ENCODE results near the gene PTPRG. TPM values are rescaled to one million over a fixed set of nuclear protein-coding genes. Genes with fewer than 3 reads are reported as not detected.

The PTPRG gene
- total RNA-seq, 4 donors from 2014 or later: 51.9 to 56.8 (median 54.4) TPM

DNA sequence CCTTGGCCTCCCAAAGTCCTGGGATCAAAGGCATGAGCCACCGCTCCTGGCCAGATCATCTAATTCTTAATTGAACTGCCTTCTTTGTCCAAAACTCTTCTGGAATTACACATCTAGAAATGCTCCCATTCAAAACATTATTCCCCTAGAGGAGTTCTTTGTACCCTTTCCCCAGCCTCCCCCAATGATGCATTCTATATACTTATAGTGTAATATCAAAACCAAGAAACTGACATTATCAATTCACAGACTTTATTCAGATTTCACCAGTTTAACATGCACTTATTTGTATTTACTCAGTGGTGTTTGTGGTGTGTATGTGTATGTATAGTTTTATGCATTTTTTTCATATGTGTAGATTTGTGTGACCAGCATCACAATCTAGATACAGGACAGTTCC lies 85.0 kb downstream of the PTPRG start:
- H3K9me3 ChIP-seq: peaks cover 0 to 4% (median 0%) of the 10 kb centered on the region in 4 donors
- H3K4me3 ChIP-seq: no peak overlapping the region
- no peak overlapping the region for H3K27ac ChIP-seq (replicated peaks in 1 of 4)
- no peak for TF ChIP-seq EP300 (IDR thresholded peaks at IDR 0.05)
- TF ChIP-seq POLR2AphosphoS5 (IDR thresholded peaks at IDR 0.05): no peak
- no peak for TF ChIP-seq POLR2A (IDR thresholded peaks at IDR 0.05; ENCODE audit: low read depth)
- TF ChIP-seq, protein P1, sequence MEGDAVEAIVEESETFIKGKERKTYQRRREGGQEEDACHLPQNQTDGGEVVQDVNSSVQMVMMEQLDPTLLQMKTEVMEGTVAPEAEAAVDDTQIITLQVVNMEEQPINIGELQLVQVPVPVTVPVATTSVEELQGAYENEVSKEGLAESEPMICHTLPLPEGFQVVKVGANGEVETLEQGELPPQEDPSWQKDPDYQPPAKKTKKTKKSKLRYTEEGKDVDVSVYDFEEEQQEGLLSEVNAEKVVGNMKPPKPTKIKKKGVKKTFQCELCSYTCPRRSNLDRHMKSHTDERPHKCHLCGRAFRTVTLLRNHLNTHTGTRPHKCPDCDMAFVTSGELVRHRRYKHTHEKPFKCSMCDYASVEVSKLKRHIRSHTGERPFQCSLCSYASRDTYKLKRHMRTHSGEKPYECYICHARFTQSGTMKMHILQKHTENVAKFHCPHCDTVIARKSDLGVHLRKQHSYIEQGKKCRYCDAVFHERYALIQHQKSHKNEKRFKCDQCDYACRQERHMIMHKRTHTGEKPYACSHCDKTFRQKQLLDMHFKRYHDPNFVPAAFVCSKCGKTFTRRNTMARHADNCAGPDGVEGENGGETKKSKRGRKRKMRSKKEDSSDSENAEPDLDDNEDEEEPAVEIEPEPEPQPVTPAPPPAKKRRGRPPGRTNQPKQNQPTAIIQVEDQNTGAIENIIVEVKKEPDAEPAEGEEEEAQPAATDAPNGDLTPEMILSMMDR (IDR thresholded peaks at IDR 0.05): no peak
- no peaks in the 10 kb centered on the region for H3K36me3 ChIP-seq
- intact Hi-C loops (cut with DNase I): no loop called here
- peaks cover 14 to 40% (median 25%) of the 10 kb centered on the region in 4 donors for H3K4me1 ChIP-seq
- DNase-seq (ENCODE audit: extremely low spot score): no peak
- no peaks in the 10 kb centered on the region for H3K27me3 ChIP-seq
- WGBS: 91% methylated on average over 1 of the region's 1 CpG

DNA sequence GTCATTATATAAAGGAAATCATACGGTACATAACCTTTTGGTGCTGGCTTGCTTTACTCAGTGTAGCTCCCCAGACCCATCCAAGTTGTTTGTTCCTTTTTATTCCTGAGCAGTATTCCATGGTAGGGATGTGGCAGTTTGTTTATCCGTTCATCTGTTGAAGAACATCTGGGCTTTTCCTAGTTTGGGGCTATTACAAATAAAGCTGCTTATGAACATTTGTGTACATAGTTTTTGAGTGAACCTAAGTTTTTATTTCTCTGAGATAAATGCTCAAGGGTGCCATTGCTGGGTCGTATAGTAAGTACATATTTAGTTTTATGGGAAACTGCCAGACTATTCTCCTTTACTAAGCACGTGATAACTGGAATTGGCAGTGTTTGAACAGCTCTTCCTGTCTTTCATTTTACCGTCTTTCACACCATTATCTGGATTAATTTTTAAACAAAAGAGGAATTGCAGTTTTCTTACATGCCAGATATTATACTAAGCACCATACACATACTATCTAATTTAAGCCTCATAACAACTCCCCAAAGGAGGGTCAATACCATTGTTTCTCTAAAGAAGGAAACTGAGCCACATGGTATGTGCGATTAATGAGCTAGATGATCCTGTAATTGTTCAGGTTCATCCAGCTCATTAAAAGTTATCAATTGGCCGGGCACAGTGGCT lies 85.6 kb downstream of the PTPRG start:
- Histone ChIP-seq H3K36me3 (no peaks in the 10 kb centered on the region), H3K9me3 (peaks cover 0 to 4% (median 0%) of the 10 kb centered on the region in 4 donors), H3K4me3 (no peak overlapping the region), H3K27ac (replicated peaks in 1 of 4) (peak overlapping the region in 1 of 4 donors; percentile 3), H3K27me3 (no peaks in the 10 kb centered on the region), H3K4me1 (peaks cover 14 to 40% (median 25%) of the 10 kb centered on the region in 4 donors)
- DNase-seq (ENCODE audit: extremely low spot score): no peak
- 71% methylated on average over 7 of the region's 7 CpGs for WGBS
- intact Hi-C loops (cut with DNase I): no loop called here
- TF ChIP-seq POLR2A (IDR thresholded peaks at IDR 0.05; ENCODE audit: low read depth): no peak
- TF ChIP-seq EP300 (IDR thresholded peaks at IDR 0.05): no peak
- TF ChIP-seq POLR2AphosphoS5 (IDR thresholded peaks at IDR 0.05): no peak
- TF ChIP-seq, protein P1 (IDR thresholded peaks at IDR 0.05): no peak

DNA sequence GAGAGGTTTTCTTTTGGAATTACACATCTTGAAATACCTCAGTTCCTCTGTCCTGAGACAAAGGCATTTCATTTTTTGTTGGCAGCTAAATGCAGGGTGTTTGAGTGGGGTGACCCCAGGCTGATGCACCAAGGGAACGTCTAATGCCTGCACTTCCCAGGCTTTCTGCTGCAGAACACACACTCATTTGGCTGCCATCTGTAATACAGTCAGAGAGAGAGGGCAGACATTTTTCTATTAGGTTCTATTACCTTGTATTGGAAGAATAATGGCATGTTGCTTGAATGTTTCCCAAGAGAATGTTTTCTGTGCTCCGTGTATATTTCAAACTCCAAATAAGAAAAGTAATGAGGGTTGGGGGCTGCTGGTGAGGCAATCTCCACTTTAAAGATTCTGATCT lies 87.1 kb downstream of the PTPRG start:
- no peaks in the 10 kb centered on the region for H3K27me3 ChIP-seq
- no peaks in the 10 kb centered on the region for H3K36me3 ChIP-seq
- intact Hi-C loops (cut with DNase I): no loop called here
- H3K9me3 ChIP-seq: peaks cover 0 to 4% (median 0%) of the 10 kb centered on the region in 4 donors
- H3K27ac ChIP-seq (replicated peaks in 1 of 4): no peak overlapping the region
- peaks cover 14 to 40% (median 25%) of the 10 kb centered on the region in 4 donors for H3K4me1 ChIP-seq
- no peak for DNase-seq (ENCODE audit: extremely low spot score)
- TF ChIP-seq, protein P1 (IDR thresholded peaks at IDR 0.05): no peak
- TF ChIP-seq POLR2A (IDR thresholded peaks at IDR 0.05; ENCODE audit: low read depth) (no peak), POLR2AphosphoS5 (IDR thresholded peaks at IDR 0.05) (no peak), EP300 (IDR thresholded peaks at IDR 0.05) (no peak)
- no peak overlapping the region for H3K4me3 ChIP-seq
- WGBS: 52% methylated on average over 2 of the region's 2 CpGs

DNA sequence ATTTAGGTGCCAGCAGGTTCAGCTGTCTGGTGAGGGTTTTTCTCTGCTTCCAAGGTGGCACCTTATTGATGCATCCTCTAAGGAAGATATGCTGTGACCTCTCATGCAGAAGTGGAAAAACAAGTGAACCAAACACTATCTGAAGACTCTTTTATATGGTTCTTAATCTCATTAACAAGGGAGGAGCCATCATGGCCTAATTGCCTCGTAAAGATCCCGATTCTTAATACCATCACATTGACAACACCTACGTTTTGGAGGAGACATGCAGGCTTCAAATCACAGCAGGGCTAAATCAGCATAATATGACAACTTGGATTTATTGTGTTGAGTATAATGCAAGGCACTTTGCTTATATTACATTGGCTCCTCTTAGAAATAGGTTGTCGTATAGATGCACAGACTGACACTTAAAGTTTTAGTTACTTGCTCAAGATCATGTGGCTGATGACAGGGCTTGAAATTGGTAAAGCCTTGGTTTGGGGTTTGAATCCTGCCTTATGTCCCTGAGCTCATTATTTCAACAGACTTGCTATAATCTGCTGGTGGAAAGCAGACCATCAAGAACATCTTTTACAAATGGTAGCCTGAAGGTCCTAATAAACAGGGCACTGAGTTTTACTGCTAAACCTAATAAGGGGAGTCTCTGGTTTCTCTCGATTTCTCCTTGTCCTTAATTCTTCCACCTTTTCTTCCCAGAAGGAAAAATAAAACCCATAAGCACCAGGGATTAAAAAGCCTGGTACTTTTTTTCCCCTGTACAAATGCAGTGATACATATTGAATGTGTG lies 88.2 kb downstream of the PTPRG start:
- peaks cover 0 to 4% (median 0%) of the 10 kb centered on the region in 4 donors for H3K9me3 ChIP-seq
- H3K4me3 ChIP-seq: no peak overlapping the region
- H3K4me1 ChIP-seq: peaks cover 14 to 40% (median 25%) of the 10 kb centered on the region in 4 donors
- intact Hi-C loops (cut with DNase I): no loop called here
- TF ChIP-seq, protein P1 (IDR thresholded peaks at IDR 0.05): no peak
- no peak for TF ChIP-seq POLR2AphosphoS5 (IDR thresholded peaks at IDR 0.05)
- TF ChIP-seq POLR2A (IDR thresholded peaks at IDR 0.05; ENCODE audit: low read depth): no peak
- TF ChIP-seq EP300 (IDR thresholded peaks at IDR 0.05): no peak
- no peaks in the 10 kb centered on the region for H3K27me3 ChIP-seq
- DNase-seq (ENCODE audit: extremely low spot score): no peak
- H3K27ac ChIP-seq (replicated peaks in 1 of 4): peak overlapping the region; percentile 31 to 55 (median 39)
- 75% methylated on average over 5 of the region's 5 CpGs for WGBS
- no peaks in the 10 kb centered on the region for H3K36me3 ChIP-seq

All from esophagus muscularis mucosa (tissue), 4 donors.